DMS53 treated with DMSO at 0.1 percent for 48 hours (cell line): Measurements from ENCODE around the gene CAMTA1.

ENCODE experiments used
- DNase-seq: peaks from one replicate; lab custom pipeline; 2025; ENCODE audit not compliant: unreplicated experiment; lab: John Stamatoyannopoulos, UW

The CAMTA1 gene

DNA sequence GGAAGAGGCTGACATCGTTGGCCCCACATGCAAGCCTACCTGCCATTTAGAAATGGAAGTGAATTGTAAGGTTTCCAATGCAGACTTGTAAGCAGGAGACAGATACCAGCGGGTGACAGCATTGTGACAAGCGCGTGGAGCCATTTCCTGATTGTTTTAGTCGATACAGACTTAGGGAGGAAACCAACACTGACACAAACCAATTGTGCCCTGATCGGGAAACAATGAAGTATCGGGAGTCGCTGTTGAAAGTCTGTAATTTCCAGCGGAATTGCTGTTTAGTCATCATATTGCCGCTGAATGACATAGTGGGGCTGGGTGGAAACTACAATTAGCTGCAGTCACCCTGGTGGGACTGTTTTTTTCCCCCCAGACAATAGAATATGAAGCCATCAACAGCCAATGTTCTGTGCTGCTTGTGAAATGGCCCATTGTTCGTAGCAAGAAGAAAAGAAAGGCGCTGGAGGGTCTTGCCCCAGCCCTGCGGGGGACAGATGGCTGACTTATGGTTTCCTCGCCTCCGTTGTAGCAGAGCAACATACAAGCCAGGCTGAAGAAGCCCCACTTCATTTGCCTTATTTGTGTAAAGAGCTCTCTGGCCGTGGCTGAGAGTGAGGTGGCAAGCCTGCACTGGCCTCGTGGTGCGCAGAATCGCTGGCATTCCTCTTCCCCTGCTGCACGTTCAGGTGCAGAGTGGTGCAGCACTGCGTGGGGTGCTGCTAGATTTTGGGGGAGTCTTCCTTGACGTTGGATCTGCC, 462.7 kb downstream of the CAMTA1 start:
- no peak for DNase-seq

- no peak for DNase-seq
These were observed 463.4 kb downstream of the CAMTA1 start for GRCh38 chr1:7248549-7249199.

GRCh38 chr1:7249516-7249915, 464.3 kb downstream of the CAMTA1 start:
- no peak for DNase-seq

GRCh38 chr1:7250176-7250575, 464.9 kb downstream of the CAMTA1 start:
- no peak for DNase-seq

DNA sequence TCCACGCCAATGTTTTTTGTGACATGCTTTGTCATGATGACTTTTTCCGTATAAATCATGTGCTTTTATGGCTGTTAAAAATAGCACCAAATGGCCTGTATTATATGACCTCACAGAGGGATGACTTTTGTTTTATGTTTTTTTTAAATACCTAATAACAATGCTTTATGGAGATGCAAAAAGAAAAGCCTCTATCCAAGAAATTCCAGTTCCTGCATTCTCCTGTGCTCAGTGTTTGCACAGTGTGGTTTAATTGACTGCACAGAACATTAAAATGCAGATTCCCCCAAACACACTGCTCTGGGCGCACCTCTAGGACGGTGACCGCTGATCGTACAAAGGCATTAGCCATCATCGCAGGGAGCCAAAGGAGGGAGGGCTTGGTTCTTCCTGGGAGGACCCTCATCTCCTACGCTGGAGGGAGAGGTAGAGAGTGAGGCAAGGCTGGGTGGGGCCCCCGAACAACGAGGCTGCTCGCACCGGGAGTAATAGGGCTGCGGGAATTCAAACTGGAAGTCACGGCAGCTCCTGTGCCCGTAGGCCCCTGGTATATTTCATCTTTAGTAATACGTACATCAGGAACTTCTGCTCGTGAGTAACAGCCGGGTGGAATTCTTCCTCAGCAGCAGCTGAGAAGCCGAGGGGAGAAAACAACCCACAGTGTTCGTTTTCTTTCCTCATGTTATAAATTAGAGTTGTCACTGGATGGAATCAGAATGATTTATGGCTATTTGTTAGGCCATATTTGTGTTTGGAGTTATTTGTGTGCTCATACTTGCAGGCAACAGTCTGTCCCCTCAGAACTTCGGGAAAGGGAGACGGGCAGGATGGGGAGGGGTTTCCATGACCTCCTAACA, 465.6 kb downstream of the CAMTA1 start:
- DNase-seq: no peak

DNA sequence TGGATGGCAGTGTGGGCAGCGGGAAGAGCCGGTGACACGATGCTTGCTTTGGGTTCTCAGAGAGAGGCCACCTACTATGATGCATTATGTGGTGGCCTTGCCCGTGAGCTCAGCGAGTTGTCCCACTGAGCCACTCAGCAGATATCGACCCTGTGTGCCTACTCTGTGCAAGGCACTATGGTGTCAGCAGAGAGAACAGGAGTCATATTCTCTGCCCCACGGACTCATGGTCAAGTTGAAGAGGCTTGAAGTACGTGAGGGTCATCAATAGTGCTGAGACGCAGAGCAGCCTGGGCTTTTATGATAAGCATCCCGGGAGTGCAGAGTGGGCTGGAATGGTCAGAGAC, 466.2 kb downstream of the CAMTA1 start:
- DNase-seq: no peak

DNA sequence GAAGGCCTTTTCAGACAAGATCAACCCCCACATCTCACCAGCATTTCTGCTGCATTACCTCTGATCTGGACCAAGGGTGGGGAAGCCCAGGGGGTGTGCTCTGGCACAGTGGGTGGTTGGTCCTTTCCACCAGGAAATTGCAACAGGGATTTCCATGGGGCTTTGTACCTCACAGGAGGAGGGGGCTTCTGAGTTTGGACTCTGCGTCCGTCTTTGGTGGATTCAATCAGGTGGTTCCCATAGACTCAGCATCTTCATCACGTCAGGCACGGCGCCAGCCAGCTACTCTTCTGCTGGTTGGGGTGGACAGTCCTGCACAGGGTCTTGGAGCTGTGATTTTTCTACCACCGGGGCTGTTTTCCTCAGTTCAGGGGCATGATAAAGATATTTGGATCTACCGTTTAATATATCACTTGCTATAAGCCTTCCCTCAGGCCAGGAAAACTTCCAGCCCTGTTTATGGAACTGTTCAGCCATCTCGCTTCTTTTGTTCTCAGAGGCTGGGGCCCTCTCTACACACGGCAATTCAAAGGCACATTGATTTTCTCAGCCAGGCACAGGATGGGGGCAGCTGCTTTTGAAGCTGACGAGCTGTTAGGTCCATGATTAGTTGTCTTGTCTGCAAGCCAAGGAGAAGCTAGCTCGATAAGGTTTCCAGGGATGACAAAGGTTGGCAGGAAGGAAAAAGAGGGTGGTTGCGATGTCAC, 467.3 kb downstream of the CAMTA1 start:
- no peak for DNase-seq

DNA sequence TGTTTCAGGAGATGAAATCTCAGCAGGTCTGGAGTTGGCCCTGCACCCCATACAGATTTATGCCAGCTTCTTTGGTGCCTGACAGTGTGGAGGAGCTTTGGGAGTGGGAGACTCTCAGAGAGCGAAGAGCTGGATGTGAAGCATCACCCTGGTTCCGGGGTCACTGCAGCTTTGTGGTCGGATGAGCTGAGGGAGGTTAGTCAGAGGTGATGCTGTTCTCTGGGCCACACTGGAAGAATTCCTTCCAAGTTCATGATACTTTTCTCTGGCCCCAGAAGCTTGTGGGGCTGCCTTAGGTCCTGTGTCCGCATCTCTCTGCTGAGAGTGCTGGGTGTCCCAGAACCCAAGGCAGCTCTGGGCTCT, 467.8 kb downstream of the CAMTA1 start:
- DNase-seq: no peak

DNA sequence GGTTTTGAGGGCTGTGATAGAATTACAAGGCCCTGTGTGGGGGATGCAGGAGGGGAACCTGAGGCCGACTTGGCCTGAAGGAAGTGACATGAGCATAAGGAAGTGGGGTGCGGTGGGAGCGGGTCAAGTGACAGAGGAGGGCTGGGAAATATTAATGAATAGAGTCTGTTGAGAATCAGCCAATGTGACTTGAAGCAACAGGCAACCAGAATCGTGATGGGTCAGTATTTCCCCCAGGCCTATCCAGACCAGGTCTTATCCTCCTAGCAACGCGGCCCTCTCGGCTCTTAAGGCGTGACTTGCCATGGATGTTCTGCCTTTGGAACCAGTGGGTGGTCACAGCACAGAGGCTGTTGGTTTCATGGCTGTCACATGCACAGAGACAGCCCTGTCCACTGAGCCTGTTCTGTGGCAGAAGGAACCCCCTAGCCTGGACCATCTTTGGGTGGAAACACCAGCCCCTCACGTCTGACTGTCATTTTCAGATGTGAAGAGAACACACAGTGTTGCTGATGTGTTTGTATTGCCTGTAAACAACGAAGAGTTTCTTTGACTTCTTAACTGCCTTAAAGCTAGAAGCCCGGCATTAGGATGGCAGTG, 468.8 kb downstream of the CAMTA1 start:
- no peak for DNase-seq

DNA sequence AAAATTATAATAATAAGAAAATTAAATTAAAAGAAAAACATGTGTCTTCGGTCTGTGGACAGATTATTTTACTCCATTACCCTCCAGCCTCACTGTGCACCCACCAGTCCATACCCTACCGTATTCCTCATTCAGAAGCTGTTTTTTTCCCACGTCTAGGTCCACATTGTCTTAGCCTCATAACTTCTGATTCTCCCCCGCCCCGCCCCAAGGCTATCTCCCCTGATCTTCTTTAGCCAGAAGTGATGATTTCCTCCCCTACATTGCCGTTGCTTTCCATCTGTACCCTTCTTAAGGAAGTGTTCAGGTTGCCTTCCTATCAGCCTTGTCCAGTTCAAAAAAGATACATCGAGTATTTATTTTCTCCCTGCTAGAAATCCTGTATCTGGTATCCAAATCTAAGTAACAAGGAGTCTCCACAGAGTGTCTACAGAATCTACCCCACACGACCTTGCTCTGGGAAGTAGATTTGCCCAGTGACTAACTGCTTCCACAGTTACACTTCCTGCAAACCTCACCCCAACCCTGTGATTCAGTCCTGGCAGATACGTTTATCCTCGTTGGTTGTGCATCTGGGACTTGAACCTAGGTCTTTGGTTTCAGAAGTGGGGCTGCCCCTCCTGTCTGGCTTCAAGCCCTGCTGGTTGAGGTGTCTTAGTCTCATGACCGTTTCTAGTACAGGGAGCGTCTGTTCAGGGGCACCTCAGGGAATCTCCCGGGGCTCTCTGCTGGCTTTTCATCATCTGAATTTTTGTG, 470.2 kb downstream of the CAMTA1 start:
- no peak for DNase-seq

- no peak for DNase-seq
These were observed 471.3 kb downstream of the CAMTA1 start for GRCh38 chr1:7256526-7256925.

DNA sequence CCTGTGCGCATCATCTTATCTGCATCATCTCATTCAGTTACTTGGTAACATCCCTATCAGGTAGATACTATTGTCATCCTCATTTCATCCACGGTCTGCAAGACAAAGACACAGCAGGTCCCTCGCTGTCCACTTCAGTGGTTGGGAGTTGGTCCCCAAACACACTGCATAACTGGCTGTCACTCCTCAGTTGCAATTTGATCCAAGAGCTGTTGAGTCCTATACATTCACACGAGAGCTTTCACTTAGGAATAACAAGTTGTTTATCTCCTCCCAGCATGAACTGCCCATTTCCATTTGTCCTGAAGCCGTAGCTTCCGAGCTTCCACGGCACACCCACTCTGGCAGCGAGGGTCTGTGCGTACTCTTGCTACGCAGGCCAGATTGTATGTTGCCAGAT, 472.0 kb downstream of the CAMTA1 start:
- no peak for DNase-seq

DNA sequence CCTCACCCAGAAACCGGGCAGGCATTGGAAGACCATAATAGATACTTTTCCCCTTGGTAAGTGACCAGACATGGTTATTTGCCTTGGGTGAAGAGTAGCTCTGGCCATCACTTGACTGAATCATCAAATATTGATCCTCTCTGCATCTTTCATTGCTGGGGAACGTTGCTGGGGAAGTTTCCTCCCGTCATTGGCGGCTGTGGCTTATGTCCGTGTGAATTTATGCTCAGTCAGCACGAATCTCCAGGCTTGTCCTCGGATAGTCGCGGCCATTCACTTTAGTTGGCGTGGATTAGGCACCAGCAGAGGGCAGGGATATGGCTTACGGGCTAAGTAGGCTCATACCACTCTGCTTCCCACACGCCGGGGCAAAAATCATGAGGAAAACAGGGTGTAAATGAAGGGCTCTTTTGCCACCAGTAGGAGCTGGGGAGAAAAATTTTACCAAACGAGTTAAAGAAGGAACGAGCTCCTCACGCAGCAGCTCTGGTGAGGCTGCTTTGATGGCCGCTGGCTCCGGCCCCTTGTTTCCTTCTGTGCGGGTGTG, 473.4 kb downstream of the CAMTA1 start:
- DNase-seq: no peak

DNA sequence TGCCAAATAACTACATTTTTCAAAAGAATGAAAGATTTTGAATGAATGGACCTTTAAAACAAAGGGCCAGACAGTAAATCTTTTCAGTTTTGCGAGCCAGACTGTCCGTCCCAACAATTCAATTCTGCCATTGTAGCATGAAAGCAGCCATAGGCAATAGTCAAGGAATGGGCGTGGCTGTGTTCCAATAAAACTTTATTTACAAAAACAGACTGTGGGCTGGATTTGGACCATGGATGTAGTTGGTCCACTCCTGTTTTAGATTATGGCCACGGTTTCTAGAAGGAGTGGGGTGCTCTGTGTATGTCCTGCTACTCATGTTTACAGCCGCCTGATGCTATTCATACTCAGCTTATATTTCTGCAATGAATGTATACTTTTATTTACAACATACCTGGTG, 474.7 kb downstream of the CAMTA1 start:
- no peak for DNase-seq

GRCh38 chr1:7261490-7261889, 476.2 kb downstream of the CAMTA1 start:
- no peak for DNase-seq

GRCh38 chr1:7262611-7263010, 477.4 kb downstream of the CAMTA1 start:
- peak; percentile 94 for DNase-seq

- peak; percentile 59 for DNase-seq
These were observed 478.0 kb downstream of the CAMTA1 start for GRCh38 chr1:7263021-7263960.

DNA sequence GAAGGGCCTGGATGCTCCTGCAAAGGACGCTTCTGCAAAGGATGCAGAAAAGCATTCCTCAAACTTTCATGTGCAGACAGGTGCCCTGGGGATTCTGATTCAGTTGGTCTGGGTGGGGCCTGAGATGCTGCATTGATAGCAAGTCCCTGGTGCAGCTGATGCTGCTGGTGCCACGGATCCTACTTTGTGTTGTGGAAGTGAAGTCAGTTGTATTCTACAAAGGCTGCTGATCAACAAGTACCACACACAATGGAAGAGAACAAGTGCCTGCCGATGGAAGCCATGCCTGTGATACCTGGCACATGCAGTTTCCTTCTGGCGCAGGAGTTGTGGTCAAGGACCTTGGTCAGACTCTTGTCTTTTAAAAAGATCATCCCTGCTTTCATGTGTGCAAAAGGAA, 478.8 kb downstream of the CAMTA1 start:
- DNase-seq: no peak
